ENCODE data around the gene PILRB.

Gene PILRB

DNA sequence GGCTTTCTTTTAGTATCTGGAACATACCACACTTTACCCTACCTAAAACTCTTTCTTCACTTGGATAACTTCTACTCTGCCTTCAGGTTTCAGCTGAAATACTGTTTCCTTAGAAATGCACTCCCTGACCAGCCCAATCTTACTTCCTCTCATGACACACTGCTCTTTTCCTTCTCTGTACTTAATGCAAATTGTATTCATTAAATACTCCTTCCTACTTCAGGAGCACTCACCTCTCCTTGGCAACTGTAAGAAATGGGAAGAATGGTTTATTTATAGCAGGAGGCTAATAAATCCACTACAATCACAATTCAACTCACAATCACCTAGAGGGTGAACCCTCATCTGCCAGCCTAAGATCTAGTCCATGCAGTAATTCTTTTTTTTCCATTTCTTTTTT, 55.4 kb downstream of the PILRB start:
- no peak for DNase-seq

GRCh38 chr7:100413889-100414288, 56.0 kb downstream of the PILRB start:
- no peak for DNase-seq

- no peak for DNase-seq
Measured at GRCh38 chr7:100415448-100415847, 57.5 kb downstream of the PILRB start.
